ENCODE measurements around the gene TAF1L.

Gene TAF1L

DNA sequence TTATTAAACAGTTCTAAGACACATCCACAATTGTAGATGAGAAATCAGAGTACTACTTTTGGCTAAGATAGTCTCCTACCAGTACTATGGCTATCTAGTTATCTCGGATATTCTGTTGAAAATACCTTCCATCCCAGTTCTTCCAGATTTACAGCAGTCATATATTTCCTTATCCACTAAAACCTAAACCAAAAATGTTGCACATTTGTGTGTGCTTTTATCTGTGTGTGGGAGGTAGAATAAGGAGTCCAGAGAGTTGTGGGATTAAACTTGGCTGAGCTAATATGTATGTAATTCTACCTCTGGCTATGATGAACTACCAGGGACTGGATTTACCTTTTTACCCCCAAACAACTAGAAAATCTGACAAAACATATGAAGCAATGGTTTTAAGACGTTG, 45.0 kb downstream of the TAF1L start:
- no peak for DNase-seq

DNA sequence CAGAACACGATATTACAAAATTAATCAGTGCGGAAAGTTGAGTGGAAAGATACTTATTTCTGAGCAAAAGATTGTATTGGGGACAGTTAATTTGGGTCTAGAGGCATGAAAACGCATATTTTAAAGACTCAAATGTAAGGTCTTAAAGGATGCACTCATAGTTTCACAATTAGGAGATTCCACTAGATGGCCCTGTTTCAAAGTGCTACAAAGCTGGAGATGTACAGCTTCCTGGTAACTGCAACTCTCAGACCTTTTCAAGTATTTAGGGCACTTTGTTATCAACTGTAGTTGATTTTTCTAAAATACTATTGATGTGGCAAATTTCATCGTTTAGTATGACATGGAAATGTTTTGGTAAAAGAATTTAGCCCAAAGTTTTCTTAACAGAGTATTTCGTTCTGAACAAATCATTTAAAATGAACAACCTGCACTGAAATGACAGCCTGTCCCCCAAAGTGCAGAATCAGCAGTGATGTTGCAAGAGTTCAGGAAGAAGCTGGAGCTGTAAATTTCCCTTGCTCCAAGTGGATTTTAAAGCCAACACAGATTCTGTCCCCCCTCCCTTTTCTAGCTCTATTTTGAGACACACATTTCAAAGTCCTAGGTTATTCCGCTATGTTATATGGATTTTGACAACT, 46.3 kb downstream of the TAF1L start:
- no peak for DNase-seq

DNA sequence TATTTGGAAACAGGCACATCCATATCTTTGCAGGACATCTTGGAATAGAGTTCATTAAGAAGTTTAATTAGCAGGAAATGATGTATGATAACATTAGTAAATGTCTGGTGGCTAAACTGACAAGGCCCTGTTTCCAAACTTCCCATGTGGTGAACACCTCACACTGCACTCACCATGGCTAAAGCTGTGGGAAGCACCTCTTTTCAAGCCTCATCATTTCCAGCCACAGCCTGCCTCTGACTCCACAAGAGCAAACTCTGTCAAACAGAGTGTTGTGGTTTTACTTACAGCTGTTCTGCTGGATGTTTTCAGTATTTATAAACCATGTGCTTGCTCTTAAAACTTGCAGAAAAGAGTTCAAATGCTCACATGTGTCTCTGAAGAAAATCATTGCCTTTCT, 47.6 kb downstream of the TAF1L start:
- DNase-seq: peak; percentile 27

DNA sequence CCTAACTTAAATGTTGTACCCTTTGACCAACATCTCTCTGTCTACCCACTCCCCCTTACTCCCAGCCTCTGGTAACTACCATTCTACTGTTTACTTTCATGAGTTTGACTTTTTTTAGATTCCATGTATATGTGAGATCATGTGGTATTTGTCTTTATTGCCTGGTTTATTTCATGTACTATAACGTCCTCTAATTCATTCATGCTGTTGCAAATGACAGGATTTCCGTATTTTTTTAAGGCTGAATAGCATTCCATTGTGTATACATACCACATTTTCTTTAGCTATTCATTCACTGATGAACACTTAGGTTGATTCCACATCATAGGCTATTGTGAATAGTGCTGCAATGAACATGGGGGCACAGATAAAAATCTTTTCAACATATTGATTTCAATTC, 50.7 kb downstream of the TAF1L start:
- no peak for DNase-seq

DNA sequence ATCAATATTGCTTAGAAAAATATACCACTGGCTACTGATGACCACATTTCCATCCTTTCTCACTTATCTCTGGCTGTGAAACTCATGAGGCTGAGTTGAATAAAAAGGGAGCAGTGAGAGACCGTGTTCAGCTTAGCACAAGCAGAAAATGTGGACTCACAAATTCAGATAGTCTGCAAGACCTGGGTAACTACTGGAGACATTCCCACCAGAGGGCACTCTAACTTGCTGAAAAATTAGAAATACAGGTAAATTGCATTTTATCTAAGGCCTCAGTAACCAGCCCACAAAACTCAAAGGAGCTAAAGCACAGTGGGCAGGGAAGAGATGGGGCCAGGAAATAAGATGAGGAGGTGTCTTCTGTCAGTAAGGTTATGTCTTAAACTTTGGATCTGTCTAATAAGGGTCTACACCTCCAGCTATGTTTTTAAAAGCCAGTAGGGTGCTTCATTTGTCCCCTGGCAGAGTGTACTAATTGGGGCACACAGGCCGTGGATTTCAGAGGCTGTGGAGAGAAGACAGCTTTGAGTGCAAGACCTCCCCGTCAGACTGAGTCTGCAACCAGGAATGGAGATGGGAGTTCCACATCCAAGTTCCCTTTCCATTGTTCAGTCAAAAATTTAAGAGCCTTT, 53.8 kb downstream of the TAF1L start:
- no peak for DNase-seq

DNA sequence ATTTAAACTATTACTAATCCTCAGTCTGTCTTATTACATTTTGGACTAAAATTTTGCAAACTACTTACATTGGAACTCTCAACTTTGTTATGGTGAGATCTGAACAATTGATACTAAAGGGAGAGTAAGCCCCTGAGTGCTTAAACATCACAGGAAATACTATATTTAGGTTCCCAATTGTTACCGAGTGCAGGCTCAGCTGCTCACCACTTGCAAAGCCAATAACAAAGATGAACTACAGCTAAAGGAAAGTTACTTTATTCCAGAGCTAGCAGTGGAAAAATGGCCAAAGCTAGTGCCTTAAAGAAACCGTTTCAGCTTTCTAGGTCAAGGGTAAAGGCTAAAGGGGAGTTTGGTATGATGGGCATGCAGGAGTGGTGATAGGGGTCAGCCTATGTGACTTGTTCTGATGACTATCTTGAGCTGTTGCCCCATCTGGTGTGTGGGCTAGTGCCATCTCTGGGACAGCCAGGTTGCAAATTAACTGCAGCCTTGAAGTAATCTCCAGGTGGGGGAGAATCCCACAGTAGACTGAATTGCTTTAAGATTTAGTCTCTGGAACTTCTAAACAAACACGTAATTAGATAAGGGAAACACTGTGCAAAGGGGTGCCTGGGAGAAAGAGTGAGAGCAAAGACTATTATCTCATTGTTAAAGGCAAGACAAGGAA, 54.7 kb downstream of the TAF1L start:
- DNase-seq: no peak

DNA sequence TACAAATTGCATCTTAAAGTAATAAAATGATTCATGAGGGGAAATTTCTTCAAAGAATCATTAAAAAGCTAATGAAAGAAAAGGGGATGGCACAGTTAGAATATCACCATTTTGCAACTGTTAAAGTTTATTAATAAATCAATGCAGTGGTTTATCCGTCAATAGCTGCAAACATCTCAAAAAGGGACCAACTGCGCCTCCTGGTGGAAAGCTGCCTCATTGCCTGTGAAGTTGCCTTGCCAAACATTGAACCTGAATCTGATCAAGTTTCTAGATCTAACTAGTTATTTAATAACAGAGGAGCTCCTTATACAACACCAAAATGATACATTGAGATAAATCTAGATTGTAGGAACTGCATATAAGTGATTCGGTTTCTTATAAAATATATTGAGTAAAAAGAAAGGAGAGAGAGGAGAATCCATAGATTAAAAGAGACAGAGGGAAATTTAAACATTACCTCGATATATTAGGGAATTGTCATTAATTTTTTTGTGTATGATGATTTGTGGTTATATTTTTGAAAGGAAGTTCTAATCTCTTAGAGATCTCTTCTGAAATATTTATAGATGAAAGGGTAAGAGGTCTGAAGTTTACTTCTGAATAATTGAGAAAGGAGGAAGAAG, 55.6 kb downstream of the TAF1L start:
- DNase-seq: peak; percentile 66

All from stimulated activated CD4-positive, alpha-beta T cell treated with anti-CD3 and anti-CD28 coated beads, Interleukin-1b, Interleukin-23, amount 100 ng/mL, for 48 hours (primary cell).